Gastroesophageal sphincter (tissue), 4 donors: ENCODE measurements around the gene CES4A. TPM values are rescaled to one million over a fixed set of nuclear protein-coding genes. Genes with fewer than 3 reads are reported as not detected.
"Not testable (repeated sequence)": the region's sequence is repeated elsewhere in the genome, so short reads cannot be mapped to it uniquely, and the experiment has no call there.

ENCODE experiments used
- ATAC-seq: fragments of 150-250 bp; one replicate; pipeline ENCODE4 v1.9.1; 2016; ENCODE audit warnings: mild to moderate bottlenecking, moderate library complexity
- H3K27ac ChIP-seq, 4 donors: fragments of 200-600 bp; sonication (generic) in 3 of 4; 1 replicate in 3 of 4; 2 replicates in 1 of 4; pipeline ENCODE4 v1.5.1; 2016 to 2019
- H3K27me3 ChIP-seq: fragments of 200-600 bp; sonication (generic); one replicate; pipeline ENCODE4 v1.5.1; 2019
- H3K36me3 ChIP-seq, 2 donors: fragments of 200-600 bp; sonication (generic); one replicate each; pipeline ENCODE4 v1.5.1; 2019; ENCODE audit warnings: control low read depth in 1 of 2
- H3K4me1 ChIP-seq, 3 donors: fragments of 200-600 bp; sonication (generic); 1 replicate in 2 of 3; 2 replicates in 1 of 3; pipeline ENCODE4 v1.5.1; 2016 to 2019; ENCODE audit warnings: control low read depth in 2 of 3
- H3K4me3 ChIP-seq, 2 donors: fragments of 200-600 bp; sonication (generic); one replicate each; pipeline ENCODE4 v1.5.1; 2019; ENCODE audit warnings: mild to moderate bottlenecking in 1 of 2, moderate library complexity in 1 of 2
- H3K9me3 ChIP-seq, 3 donors: fragments of 200-600 bp; sonication (generic); one replicate each; pipeline ENCODE4 v1.5.1; 2017 to 2019; ENCODE audit warnings: control low read depth in 2 of 3
- EP300 ChIP-seq: sonication (generic); formaldehyde crosslinking; IDR thresholded peaks from one replicate; pipeline ENCODE4 v1.6.1; 2017; ENCODE audit warnings: antibody characterized with exemption, mild to moderate bottlenecking
- POLR2A ChIP-seq, 2 donors: fragments of 450-650 bp; IDR thresholded peaks; one replicate each; pipeline ENCODE4 v1.6.1; 2017; ENCODE audit warnings: antibody characterized with exemption in 2 of 2, mild to moderate bottlenecking in 2 of 2, moderate library complexity in 1 of 2
- POLR2AphosphoS5 ChIP-seq: sonication (generic); formaldehyde crosslinking; IDR thresholded peaks from one replicate; pipeline ENCODE4 v1.6.1; 2017; ENCODE audit warnings: antibody characterized with exemption
- WGBS, 2 donors: methylation state at CpG; one replicate each; pipeline ENCODE4 v1.1.5; 2018; ENCODE audit warnings: low coverage in 1 of 2; 5-methylcytosine and 5-hydroxymethylcytosine counted together
- total RNA-seq, 4 donors: library from RNA; depleted of rRNA; stranded (reverse); fragments of >200 nt; gene quantifications; one replicate each; pipeline ENCODE4 v1.1.0, GENCODE V29; 2016
- TF ChIP-seq, protein P1 (sequence below), 4 experiments: fragments of 200-600 bp in 2 of 4; fragments of 450-650 bp in 2 of 4; sonication (generic) in 1 of 4; IDR thresholded peaks; one replicate each; pipeline ENCODE4 v1.5.1; 2017 to 2019; ENCODE audit warnings: antibody characterized with exemption in 4 of 4, mild to moderate bottlenecking in 2 of 4, moderate library complexity in 2 of 4

Gene CES4A
- total RNA-seq, 4 donors from 2014 or later, result 1.2 to 6.1 (median 2.6) TPM

GRCh38 chr16:66944054-66944441, 44.3 kb upstream of the CES4A start:
- no peak for ATAC-seq
- Histone ChIP-seq H3K4me3 (no peak overlapping the region), H3K27me3 (no peaks in the 10 kb centered on the region), H3K9me3 (no peaks in the 10 kb centered on the region), H3K27ac (no peak overlapping the region), H3K4me1 (peaks cover 0 to 23% (median 9%) of the 10 kb centered on the region in 3 donors), H3K36me3 (peaks cover 0 to 51% of the 10 kb centered on the region in 2 donors)
- 68% methylated on average over 3 of the region's 5 CpGs; no CpG with 5 or more reads in 1 of the 2 donors for WGBS, 2 donors
- TF ChIP-seq EP300, result no peak
- TF ChIP-seq POLR2A (IDR thresholded peaks at IDR 0.05), result no peak
- TF ChIP-seq, protein P1, sequence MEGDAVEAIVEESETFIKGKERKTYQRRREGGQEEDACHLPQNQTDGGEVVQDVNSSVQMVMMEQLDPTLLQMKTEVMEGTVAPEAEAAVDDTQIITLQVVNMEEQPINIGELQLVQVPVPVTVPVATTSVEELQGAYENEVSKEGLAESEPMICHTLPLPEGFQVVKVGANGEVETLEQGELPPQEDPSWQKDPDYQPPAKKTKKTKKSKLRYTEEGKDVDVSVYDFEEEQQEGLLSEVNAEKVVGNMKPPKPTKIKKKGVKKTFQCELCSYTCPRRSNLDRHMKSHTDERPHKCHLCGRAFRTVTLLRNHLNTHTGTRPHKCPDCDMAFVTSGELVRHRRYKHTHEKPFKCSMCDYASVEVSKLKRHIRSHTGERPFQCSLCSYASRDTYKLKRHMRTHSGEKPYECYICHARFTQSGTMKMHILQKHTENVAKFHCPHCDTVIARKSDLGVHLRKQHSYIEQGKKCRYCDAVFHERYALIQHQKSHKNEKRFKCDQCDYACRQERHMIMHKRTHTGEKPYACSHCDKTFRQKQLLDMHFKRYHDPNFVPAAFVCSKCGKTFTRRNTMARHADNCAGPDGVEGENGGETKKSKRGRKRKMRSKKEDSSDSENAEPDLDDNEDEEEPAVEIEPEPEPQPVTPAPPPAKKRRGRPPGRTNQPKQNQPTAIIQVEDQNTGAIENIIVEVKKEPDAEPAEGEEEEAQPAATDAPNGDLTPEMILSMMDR (IDR thresholded peaks at IDR 0.05), result no peak
- TF ChIP-seq POLR2AphosphoS5, result no peak

DNA sequence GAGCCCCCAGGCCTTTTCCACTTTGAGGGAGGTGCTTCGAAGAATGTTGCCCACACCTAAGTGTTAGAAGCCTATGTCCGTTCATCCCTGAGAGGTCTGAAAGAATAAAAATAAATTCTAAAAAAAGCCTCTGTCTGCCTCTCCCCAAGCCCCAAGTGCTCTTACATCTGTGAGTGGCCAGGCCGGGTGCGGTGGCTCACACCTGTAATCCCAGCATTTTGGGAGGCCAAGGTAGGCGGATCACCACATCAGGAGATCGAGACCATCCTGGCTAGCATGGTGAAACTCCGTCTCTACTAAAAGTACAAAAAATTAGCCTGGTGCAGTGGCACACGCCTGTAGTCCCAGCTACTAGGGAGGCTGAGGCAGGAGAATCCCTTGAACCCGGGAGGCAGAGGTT, 43.4 kb upstream of the CES4A start:
- ATAC-seq, H3K9me3 ChIP-seq, H3K27me3 ChIP-seq, H3K4me3 ChIP-seq: not testable (repeated sequence)
- H3K36me3 ChIP-seq, result peaks cover 0 to 42% of the 10 kb centered on the region in 2 donors
- peak overlapping the region in 1 of 4 donors; percentile 10 for H3K27ac ChIP-seq
- WGBS, 2 donors, result 78% methylated on average over 6 of the region's 9 CpGs; no CpG with 5 or more reads in 1 of the 2 donors
- H3K4me1 ChIP-seq, result peaks cover 0 to 27% (median 9%) of the 10 kb centered on the region in 3 donors

DNA sequence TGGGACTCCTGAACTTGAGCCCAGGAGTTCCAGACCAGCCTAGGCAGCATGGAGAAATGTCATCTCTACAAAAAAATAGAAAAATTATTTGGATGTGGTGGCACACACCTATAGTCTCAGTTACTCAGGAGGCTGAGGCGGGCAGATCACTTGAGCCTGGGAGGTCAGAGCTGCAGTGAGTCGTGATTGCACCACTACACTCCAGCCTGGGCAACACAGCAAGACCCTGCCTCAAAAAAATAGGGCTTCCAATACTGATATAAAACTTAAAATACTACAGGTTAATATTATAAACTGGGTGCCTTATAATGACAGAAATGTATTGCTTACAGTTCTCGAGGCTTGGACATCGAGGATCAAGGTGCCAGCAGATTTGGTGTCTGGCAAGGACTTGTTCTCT, 42.5 kb upstream of the CES4A start:
- Histone ChIP-seq H3K4me1 (peaks cover 0 to 27% (median 9%) of the 10 kb centered on the region in 3 donors), H3K4me3 (no peak overlapping the region), H3K27me3 (no peaks in the 10 kb centered on the region), H3K27ac (peak overlapping the region in 1 of 4 donors; percentile 10), H3K36me3 (peaks cover 0 to 32% of the 10 kb centered on the region in 2 donors), H3K9me3 (no peaks in the 10 kb centered on the region)
- no peak for ATAC-seq
- 63 to 83% methylated on average over 3 to 4 of the region's 4 CpGs for WGBS, 2 donors
- TF ChIP-seq POLR2A (IDR thresholded peaks at IDR 0.05) (no peak), EP300 (no peak), POLR2AphosphoS5 (no peak)
- TF ChIP-seq, protein P1 (IDR thresholded peaks at IDR 0.05), result no peak

DNA sequence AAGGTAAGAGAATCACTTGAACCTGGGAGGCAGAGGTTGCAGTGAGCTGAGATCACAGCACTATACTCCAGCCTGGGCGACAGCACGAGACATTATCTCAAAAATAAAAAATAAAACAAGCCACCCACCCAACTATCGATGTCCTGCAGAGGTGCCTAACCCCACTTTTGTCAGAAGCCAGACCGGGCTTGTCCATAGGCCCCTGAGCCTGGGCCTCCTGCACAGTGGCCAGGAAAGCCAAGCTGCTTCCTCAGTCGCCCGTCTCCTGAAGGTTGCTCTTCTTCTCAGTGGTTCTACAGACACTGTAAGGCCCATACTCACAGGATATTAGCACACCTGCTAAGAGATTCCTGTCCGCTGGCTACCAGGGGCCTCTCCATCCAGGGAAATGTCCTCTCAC, 41.8 kb upstream of the CES4A start:
- Histone ChIP-seq H3K9me3 (no peaks in the 10 kb centered on the region), H3K4me1 (peaks cover 0 to 27% (median 9%) of the 10 kb centered on the region in 3 donors), H3K4me3 (no peak overlapping the region), H3K36me3 (peaks cover 0 to 26% of the 10 kb centered on the region in 2 donors), H3K27me3 (no peaks in the 10 kb centered on the region), H3K27ac (no peak overlapping the region)
- ATAC-seq, result no peak
- TF ChIP-seq, protein P1 (IDR thresholded peaks at IDR 0.05), result no peak
- TF ChIP-seq POLR2AphosphoS5, result no peak
- 25 to 73% methylated on average over 1 of the region's 7 CpGs for WGBS, 2 donors

DNA sequence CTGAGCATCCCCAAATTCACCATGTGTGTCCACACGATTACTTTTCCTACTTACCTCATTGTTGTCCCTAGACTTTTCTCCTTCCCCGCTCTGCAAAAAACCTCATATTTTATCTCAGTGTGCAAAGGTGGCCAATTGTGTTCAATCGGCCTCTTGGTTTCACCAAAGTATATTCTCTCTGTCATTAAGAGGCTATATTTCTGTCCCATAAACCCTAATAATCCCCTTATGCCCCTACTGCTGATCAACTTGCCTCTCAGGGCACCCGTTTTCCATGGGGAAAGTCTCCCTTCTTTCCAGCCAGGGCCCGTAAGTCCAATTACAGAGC, 41.5 kb upstream of the CES4A start:
- Histone ChIP-seq H3K27ac (peak overlapping the region in 1 of 4 donors; percentile 23), H3K4me3 (no peak overlapping the region)

More for the DNA sequence above, 41.5 kb upstream of the CES4A start:
- ATAC-seq, result no peak
- Histone ChIP-seq H3K36me3 (peaks cover 0 to 22% of the 10 kb centered on the region in 2 donors), H3K4me1 (peaks cover 0 to 27% (median 9%) of the 10 kb centered on the region in 3 donors), H3K27me3 (peaks cover 1% of the 10 kb centered on the region), H3K9me3 (no peaks in the 10 kb centered on the region)
- no peak for TF ChIP-seq POLR2AphosphoS5
- TF ChIP-seq POLR2A (IDR thresholded peaks at IDR 0.05), result no peak
- TF ChIP-seq, protein P1 (IDR thresholded peaks at IDR 0.05), result no peak
- no peak for TF ChIP-seq EP300
- WGBS, 2 donors, result 14 to 32% methylated on average over 5 of the region's 5 CpGs
